GM20431 (cell line): ENCODE measurements around the gene C12orf42.

Experiments used
- in situ Hi-C: fragments of 300-500 bp; cut with MseI, MboI; formaldehyde crosslinking; loops from one replicate; pipeline ENCODE4 v1.15.0; 2020; ENCODE audit warnings: low sequenced_read_pairs; ENCODE audit not compliant: unreplicated experiment

The C12orf42 gene

DNA sequence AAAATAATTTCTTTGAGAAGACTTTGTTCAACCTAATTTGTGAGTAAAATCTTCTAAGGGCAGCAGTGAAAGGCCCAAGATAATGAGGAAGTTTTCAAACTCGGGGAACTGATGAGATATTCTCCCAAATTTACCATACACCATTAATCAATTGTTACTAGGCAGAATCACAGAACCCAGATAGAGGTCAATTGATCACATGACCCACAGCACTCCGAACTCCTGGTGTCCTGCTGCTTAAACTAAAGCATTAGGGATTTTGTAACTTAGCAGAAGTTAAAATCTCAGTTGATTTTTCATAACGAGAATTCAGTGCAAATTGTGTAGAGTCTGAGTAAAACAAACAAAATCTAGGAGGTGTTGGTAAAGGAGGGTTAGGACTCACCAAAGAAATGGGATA, 207.8 kb downstream of the C12orf42 start:
- in situ Hi-C loops = no loop called here

DNA sequence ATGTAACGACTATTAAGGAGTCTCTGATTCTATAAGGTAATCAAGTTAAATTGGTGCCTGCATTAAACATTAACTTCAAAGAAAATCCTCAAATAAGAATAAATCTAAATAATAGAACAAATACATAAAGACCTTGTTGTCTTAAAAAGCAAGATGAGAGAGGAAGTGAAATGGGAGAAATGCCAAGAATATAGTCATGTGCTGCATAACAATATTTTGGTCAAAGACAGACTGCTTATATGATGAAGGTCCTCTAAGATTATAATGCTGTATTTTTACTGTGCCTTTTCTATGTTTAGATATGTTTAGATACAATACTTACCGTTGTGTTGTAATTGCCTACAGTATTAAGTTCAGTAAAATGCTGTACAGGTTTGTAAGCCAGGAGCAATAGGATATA, 213.6 kb downstream of the C12orf42 start:
- in situ Hi-C loops = no loop called here

DNA sequence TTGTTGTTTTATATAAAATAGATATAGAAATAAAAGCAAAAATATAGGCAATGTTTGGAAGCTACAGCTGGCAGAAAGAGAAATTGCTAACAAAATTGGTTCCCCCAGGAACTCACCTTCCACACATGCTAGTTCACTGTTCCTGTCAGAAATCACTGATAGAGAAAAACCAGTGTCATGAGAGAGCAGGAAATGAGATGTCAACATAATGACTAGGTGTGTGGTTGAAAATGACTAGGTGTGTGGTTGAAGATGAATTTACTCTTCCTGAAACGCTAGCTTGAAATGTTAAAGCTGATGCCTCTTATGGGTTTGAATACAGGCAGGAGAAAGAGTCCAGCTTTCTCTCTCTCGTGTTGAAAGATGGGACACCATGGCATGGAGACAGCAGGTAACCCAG, 216.3 kb downstream of the C12orf42 start:
- in situ Hi-C loops = no loop called here

DNA sequence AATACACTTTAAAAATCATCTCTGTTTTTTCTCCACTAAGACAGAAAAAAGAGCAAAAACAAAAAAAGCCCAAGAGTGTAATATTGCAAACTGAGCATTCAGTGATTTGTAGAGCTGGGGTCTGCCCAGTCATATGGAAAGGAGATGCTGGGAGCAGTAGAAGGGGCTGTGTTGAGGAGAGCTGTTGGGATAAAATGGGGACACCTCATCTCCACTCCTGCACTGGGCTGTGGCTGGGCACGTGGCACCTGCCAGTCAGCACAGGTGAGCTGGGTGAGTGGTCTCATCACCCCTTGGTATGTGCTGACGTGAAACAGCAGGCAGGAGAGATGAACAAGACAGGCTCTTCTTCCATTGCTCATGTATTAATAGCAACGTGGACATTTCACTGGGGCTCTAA, 217.4 kb downstream of the C12orf42 start:
- in situ Hi-C loops = no loop called here

DNA sequence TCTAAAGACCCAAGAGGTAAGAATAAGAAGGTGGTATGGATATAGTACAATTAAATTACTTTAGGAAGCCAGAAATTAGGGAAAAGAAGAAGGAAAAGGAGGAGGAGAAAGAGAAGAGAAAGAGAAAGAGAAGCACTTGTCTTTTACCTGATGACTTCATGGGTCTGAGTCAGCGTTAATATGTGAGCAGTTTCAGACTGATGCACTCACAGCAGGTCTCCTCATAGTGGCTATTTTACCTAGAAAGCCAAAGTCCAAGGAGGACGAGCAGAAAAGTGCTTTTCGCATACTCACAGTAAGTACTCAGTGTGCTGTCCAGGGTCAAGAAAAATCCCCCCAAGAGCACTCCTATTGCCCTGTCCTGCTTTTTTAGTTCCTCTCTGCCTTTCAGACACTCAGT, 222.1 kb downstream of the C12orf42 start:
- in situ Hi-C loops = no loop called here

DNA sequence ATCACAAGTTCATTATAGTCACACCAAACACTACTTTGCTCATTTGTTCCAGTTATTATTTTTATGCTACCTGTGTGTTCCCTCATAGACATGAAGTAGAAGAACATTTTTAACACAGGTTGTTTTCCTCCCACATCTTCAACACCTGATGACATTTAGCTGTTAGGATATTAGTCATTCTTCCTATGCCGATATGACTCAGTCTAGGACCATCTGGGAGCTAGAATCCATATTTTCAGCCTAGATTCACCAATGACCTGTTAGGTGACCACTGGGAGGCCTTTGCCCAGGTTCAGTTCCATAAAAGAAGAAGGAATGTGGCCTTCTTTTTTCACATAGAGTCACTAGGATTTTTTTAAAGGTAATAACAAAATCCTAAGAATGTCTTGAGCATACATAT, 222.8 kb downstream of the C12orf42 start:
- in situ Hi-C loops = no loop called here

DNA sequence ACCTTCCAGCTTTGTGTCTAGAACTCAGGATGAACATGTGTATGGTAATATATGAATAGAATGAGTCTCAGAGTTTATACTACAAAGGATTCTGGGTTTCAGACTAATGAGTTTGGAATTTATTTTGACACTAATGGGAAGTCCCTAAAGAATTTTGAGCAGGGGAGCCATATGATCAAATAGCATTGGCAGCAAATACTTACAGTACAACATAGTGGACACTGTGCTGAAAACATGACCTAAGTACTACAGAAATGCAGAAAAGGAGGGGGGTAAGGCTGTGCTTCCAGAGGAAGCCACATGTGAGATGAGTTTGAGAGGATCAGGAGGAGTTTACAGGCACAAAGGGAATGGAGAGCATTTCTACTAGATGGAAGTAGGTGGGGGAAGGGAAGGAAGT, 225.8 kb downstream of the C12orf42 start:
- in situ Hi-C loops = no loop called here

DNA sequence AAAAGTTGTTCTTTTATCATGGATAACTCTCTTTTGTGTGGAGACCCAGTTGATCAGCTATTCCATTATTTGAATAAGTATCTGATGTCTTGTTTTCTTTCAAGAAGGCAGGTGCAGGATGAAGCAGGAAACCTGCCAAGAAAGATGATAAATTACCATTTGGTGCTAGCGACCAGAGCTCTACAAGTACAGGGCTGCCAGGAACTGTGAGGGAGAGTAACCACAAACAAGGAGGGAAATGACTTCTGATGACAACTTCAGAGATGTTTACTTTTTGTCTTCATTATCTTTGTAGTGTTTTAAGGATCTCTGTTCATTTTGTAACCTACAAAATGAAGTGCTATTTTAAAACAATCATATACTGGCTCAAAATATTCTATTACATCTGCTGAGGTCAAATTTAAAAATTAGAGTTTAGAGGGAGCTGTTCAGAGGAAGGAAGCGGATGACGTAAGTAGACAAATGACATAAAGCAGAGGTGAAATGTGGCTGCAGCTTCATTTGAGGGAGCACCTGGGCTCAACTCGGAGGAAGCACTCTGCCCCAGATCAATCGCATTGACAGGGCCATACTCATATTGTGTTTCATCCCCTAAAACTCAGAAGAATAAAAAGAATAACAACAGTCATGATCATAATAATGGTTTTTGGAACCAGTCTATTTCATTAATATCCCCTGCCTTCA, 226.8 kb downstream of the C12orf42 start:
- in situ Hi-C loops = no loop called here

DNA sequence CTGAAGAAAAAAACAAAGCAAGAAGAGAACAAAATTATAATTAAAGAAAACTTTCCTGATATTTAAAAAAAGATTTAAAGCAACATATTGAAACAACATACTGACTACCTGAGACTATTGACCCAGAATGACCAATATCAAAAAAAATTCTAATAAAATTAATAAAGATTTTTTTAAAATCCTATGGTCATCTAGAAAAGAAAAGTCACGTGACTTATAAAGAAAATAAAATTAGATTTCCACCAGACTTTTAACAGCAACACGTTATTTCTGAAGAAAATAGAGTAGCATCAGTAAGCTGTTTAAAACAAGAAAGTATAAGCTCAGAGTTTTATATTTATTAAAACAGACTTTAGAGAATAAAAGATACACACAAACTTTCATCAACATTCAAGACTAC, 238.0 kb downstream of the C12orf42 start:
- in situ Hi-C loops = no loop called here
